IPS DF 19.7 (cell line): ENCODE measurements around the gene EGR2.

Source experiments
- DNase-seq: peaks from one replicate; pipeline ENCODE4 v3.0.0-alpha.2; 2013; ENCODE audit warnings: low read depth, low spot score

The EGR2 gene

DNA sequence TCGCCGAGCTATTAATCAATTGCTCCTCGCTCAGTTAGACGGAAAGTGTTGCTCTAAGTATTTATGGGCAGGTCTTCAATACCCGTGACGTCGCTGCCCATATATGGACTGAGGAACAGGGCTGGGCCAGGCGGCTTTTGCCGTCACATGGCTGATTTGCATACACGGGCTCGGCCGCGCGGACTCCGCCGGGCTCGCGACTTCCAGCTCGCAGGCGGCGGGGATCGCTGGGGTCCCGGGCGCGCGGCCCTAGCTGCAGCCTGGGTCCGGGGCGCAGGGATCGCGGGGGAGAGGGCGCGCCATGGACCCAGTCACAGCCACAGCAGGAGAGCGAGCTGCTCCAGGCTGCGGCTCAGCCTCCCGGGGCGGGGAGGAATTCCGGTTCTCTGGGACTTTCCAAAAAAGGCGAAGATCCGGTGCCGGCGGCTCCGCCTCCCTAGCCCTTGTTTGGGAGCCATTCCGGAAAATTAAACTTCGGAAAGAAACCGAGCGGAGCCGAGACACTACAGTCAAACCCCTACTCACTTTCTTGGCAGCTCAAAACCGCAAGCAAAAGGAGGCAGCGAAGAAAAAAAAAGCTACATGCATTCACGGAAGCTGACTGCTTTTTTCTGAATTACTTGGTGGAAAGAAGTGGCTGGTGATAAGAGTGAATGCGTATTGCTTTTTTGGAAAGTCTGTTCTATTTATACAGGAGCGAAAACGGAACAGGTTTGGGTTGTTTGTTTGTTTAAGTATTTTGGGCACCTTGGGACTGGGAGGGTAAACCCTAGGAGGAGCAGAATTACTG is at the start of gene EGR2:
TSS of gene EGR2 (minus strand) at position 36 of the 790 bp plus-strand sequence. CDS start 337 bp downstream, outside the sequence.
- DNase-seq = no peak

DNA sequence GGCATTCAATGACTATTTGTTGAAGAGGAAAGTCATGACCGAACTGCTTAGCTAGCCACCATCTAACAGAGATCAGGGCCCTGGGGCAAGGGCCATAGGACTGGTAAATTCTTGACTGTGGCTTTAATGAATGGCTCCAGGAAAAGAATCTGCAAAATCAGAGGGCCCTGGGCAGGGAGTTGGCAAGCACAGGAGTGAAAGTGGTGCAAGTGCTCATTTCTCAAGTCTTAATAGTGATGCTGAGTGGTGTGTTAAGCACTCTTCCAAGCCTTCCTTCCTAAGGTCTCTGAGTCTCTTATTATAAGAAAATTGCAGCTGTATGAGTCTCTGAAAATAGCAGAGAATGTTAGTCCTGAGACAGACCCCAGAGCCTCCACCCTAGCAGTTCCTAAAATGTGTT is 46.3 kb upstream of the EGR2 start:
- DNase-seq = no peak

DNA sequence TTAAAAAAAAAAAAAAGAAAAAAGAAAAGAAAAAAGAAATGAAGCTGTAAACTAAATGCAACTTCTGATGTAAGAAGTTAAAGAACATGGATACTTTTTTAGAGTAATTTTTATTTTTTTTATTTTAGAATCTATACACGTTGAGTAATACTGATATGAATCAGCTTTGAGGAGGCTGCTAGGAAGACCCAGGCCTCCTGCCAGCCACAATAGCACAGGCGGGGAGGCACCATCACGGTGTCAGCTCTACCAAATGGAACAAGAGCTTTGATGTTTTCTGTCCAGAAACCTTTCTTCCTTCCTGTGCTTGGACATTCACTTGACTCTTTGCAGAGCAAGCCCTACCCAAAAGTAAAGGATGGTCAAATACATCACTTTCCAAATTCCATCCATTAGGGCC is 45.3 kb upstream of the EGR2 start:
- no peak for DNase-seq

DNA sequence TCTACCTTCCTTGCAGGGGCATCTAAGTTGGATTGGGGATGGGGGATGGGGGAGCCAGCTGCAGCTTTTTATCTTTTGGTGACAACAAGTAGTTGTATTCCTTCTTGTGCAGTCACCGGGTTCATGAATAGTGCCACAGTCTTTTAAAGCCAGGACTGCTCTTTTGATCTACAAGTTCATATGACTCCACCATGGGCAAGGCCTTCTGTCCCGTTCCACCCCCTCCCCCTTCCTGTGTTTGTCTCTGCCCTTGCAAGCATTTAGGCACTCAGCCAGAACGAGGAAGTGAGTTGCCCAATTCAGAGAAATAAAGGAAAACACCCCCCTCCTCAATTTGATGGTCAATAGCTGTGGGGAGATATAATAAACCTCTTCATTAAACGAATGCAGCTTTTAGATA is 44.8 kb upstream of the EGR2 start:
- DNase-seq = no peak

DNA sequence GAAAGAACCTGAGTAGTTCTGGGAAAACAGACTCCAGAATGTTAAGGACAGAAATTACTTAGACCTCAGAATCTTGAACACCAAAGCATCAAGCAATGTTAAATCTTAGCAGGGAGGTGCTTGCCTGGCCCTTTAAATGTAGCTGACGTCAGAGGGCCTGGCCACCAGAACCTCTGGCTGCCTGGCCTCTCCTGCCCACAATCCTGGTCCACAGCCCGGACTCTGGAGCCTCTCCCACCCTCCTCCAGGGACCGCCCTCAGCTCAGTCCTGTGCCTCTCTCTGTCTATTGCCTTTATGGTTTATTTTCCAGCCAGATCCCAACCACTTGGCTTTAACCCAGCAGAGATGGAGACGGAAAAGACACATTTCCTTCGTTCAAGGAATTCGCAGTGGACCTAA is 42.2 kb upstream of the EGR2 start:
- no peak for DNase-seq

DNA sequence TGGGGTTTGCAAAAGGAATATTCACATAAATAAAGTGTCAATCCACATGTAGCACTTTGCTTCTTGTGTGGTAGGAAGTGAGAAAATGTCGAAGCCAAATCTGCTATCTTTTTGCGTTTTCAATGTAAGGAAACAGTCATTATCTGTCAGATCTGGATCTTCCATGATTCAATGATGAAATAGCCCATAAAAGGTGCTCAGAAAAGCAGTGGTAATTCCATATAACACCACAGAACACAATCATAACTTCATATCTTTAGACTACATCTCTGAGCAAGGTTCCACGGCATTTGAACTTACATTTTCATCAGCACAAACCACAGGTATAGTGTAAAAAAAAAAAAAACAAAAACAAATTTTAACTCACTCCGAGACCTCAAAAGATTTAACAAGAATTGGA is 39.9 kb upstream of the EGR2 start:
- DNase-seq = no peak

DNA sequence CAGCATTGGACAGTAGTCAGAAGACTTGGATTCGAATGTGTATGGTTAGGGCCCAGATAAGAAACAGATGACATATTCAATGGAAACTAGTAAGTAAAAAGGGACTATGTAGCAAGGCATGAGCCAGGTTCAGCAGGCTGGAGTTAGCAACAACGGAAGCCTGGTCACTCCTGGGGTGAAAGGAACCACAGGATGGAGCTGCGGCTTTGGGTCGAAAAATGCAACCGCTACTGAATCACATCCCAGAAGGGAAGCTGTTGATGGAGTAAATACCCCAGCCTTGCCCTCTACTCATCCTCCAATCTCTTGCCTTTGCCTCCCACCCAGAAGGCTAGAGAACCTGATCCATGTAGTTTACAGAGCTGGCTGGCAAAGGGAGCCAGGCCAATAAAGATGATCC is 37.5 kb upstream of the EGR2 start:
- no peak for DNase-seq

DNA sequence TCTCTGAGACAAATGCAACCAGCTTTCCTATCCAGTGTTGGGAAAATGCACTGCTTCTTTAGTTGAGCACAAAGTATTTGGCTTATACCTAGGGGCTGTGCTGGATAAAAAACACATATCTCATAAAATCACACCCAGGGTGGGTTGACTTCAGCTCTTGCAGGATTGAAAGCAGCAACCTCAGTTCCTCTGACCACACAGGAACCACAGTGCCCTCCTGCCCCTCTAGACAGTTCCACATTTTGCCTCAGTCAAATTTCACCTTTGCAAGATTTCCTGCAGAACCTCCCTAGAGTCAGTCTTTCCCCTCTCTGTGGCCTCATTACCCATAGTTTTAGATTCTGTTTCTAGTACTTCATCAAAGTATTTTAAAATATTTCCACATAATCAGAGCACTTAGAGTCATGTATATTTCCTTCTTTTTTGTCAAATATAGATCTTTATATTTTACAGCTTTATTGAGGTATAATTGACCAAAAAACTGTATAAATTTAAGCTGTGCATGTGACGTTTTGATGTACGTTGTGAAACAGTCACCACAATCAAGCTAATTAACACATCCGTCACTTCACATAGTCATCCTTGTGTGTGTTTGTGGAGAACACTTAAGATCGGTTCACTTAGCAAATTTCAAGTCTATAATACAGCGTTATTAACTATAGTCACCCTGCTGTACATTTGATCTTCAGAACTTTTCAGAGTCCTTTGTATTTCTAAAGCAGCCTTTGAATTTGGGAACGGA is 37.0 kb upstream of the EGR2 start:
- DNase-seq = no peak

DNA sequence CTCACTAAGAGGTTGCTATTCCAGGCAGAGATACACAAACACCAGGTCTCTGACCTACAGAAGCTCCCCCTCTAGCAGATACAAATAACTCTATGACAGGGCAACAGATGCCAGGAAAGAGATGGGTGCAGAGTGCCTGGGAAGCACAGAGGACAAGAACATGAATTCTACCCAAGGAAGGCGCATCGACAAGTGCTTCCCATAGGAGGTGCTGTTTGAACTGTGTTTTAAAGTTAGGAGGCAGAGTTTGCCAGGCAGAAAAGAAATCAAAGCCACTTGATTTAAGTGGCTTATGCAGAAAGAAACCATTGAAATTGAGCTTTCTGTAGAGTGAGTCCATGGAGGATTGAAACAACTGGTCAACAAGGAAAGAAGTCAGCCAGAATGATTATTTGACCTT is 35.3 kb upstream of the EGR2 start:
- peak; percentile 20 for DNase-seq

DNA sequence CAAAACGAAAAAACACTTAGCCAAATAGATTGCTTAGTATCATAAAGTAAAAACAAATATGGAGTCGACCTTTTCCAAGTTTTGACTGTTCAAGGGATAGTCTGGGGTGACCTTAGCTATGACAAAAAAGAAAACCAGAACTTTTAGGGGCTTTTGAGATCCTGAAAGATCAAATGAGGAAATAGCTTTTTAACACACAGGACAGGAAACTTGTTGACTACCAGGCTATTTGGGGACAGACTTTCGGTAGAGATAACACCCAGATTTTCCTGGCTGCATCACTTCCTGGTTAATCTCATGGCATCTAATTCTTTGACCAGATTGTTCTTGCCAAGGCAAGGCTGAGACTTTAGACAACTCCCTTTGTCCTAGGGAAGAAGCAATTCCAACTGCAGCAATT is 34.5 kb upstream of the EGR2 start:
- DNase-seq = no peak

DNA sequence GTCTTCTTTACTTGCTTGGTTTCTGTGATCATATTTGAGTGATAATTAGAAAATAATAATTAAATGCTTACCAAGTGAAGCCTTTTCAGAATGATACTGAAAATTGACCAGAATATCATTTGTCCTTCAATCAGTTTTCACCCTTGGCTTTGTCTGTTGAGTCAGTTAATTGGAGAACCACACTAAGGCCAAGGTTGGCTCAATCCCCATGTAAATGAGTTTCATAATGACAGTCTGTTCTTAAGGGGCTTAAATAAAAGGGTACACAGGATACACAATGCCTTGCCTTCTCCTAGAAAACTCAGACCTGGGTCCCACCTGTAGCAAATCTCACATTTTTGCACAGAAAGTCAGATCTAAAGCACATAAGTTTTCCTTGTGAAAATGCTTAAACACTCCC is 31.3 kb upstream of the EGR2 start:
- no peak for DNase-seq

DNA sequence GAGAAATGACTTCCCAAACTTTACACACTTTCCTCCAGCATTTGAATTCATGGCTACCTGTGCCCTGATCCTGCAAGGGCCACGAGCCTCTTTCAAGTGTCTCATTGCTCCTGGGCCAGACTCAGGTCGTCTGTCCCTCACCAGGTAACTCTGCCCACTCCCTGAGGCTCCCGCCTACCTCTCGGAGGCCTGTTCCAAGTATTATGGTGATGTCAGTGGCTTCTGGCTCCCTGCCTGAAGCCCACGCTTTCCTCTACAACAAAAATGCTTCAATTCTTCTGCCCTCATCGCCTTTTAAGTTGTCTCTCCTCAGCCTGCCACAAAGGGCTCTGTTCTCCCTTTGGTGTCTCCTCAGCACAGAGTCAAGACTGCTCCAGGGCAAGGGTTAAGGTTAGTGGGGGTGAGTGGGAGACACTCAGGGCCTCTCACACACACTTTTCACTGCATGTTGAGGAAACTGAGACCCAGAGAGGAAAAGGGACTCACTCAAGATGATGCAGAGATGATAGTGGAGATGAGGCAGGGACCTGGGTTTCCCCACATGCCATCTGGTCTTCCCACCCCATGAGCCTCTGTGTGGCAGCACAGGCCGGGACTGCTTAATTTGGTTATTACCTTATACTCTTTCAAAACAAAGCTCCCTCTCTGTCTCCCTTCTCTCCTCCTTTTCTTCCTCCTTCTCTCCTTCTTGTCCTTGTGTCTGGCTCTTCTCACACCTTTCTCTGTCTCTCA is 28.3 kb upstream of the EGR2 start:
- no peak for DNase-seq

DNA sequence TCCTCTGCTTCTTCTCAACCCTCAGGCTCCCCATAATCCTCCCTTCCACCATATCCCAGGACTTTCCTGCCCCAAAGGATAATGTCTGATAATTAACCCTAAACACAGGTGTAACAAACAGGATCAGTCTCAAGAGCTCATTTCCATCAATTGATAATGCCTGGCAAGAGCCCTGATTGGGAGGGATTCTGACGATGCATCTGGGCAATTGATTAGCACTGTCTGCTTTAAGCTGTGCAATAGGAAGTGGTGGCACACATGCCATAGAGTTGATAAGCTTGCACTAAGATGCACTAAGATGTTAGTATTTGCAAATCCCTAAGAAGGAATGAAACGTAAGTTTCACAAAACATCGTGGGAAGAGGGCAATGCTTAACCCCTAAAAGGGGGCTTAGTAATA is 27.4 kb upstream of the EGR2 start:
- DNase-seq = no peak

DNA sequence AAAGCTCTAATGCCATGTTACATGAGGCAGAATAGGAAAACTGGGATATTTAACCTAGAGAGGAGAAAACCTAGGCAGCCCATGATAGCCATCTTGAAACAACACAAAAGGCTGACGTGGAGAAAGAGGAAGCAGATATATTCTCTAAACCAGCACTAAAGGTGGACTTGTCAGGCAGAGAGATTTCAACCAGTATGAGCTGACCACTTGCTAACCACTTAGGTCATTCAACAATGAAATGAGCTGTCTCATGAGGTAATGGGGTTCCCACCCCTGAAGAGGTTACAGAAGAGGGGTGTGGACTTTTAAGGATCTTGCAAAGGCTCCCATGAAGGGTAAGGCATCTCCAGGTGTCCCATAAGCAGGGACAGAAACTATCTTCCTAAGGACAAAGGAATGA is 26.8 kb upstream of the EGR2 start:
- no peak for DNase-seq

DNA sequence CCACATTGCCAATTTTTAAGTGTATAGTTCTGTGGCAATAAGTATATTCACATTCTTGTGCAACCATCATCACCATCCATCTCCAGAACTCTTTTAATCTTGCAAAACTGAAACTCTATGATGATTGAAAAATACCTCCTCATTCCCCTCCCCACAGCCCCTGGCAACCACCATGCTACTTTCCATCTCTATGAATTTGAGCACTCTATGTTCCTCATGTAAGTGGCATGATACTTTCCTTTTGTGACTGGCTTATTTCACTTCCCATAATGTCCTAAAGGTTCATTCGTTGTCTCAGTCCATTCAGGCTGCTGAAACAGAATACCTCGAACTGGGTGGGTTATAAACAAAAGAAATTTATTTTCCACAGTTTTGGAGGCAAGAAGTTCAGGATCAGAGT is 23.4 kb upstream of the EGR2 start:
- DNase-seq = no peak

DNA sequence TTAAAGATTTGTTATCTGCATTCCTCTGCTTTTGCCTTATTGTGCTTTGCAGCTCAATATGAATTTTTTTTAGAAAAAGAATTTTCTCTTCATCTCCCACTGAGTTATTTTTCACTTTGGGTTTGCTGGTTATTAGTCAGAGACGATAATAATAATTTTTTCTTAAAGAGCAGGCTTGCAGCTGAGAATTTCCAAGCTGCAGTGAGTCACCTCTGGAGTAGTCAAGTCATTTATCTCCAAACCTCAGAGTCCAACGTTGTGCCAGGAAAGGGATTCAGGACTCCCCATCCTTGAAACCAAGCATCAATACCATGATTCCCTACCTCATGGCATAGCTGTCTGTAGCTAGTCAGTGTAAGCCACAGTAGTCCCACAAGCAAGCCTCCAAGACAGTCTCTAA is 15.2 kb upstream of the EGR2 start:
- no peak for DNase-seq

DNA sequence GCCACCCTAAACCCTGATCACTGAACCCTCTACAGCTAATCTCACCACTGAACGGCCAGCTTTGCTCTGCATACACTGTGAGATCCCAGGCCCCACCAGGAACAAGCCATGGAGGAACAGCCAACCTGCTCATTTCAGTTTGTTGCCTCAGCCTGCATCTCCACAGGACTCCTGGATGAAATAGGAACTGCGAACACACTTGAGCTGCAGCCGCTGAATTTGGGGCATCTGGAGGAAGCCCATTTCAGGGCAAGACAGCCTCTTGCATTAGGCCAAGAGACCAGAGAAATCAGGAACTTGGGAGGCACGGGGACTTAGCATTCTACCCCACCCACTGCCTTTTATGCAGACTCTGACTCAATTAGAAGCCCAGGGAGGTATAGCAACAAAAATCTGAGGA is 14.5 kb upstream of the EGR2 start:
- no peak for DNase-seq

DNA sequence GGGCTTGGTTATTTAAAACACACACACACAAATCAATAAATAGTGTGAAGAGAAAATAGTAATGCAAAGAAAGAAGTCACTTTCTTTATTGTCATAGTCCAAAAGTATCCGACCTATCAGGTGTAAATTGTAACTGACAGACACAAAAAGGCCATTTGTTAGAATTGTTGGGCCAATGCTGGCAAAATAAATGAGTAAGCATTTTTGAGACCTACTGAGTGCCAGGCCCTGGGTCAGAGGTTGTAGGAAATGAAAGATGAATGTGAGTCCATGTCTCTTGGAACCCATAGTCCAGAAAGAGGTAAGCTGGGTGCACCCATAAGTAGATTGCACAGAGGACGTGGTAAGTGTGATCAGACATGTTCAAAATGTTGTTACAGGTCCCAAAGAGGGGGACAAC is 13.5 kb upstream of the EGR2 start:
- no peak for DNase-seq

DNA sequence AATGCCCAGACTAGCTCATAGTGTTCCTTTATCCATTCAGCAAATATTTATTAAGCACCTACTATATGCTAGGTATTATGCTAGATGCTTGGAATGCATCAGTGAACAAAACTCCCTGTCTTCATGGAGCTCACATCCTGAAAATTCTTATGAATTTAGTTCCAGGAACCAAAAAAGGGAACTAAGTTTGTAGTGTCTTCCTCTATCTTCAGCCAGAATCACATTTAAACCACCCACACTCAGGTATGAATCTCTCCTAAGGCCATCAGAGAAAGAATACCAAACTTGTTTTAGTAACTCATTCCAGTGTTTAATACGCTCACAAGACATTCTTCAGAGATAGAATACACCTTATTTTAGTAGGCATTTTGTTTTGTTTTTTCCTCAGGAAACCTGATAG is 10.1 kb upstream of the EGR2 start:
- DNase-seq = no peak

DNA sequence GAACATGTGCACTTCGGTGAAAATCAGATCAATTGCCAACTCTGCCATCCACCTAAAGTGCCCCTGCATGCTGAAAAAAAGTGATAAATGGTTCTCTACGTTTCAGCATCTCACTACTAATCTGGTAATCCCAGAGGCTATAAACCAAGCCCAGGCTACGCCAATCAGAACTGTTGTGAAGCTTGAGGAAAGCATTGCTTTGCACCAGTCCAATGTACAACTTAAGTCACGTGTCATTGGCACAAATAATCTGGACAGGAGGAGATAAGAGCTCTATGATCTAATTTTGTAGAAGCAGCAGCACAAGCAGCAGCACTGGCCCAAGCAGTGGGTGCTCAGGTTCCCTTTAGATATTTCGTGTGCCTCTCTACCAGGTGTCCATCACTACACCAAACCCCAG is 4.4 kb upstream of the EGR2 start:
- DNase-seq = no peak

DNA sequence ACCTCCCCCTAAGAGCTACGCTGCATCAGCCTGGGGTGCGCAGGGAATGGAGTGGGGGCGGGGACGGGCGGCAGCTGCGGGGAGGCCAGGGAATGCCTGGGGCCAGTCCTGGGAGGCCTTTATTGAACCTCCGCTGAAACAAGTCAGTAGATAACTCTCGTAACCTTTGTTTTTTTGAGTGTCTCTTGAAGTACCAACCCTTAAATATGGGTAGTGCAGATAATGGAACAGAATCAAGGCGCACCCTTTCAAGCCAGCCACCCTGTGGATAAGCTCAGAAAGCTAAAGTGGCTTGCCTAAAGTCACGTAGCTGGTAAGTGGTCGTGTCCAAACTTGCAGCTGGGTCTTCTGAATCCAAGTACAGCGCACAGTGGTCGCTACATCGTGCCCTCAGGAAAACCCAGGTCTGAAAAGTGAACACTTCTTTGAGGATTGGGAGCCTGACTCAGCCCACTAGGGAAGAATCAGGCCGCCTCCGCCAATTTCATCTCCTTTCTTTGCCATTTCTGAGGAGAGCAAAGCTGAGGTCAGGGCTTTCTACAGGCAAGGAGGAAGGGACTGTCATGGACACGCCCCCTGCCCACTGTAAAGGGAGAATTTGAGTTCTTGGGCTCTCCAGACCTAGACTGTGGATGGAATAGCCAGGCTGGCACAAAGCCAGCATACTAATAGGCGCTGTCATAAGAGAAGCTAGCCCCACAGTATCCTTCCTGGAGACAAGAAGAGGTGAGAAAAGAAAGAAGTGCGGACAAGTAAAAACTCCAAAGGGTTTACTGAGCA is 3.2 kb upstream of the EGR2 start:
- no peak for DNase-seq

DNA sequence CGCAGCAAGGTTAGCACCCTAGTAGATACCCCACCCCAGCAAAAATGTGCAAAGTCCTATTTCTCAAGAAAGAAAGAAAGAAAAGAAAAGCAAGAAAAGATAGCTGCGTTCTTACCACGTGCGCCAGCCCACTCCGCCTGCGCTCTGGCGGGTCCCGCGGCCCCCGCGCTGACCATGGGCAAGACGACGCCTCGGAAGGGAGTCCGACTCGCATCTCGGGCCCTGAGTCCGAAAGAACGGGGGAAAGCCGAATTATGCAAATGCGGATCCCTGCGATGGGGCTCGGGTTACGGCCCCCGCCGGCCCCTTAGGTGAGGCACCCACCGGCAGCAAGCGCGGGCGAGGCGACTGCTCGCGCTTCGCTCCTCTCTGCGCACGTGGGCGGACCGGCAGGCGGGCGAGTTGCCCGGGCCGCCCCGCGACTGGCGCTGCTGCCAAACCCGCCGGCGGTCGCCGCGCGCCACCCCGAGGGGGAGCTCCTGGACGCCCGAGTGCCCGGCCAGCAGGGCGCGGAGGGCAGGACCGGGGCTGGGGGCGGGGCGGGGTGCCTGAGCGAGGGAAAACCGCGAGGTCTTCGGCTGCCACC is 2.4 kb upstream of the EGR2 start:
- no peak for DNase-seq
